Measurements from ENCODE around the gene MYH9. TPM values are rescaled to one million over a fixed set of nuclear protein-coding genes. Genes with fewer than 3 reads are reported as not detected.

MYH9 gene
- total RNA-seq, 2 experiments from 2014 or later: 112 to 223 TPM

DNA sequence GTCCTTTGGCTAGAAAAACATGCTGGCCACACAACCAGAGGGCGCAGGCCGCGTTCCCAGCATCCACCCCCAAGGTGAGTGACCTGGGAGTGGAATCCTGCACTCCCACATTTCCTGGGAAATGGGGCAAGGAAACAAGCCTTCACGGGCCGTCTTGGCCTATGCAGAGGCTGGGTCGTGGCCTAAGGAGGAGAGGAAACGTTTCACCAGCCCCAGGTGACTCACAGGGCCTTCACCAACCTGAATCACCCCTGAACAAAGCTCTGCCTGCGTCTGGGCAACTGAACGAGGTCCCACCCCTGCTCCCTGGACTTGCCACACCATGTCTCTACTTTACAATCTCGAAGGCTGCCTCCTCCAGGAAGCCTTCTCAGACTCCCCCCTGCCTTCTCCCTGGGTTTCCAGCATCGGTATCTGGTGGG, 13.2 kb downstream of the MYH9 start:
- TF ChIP-seq EZH2phosphoT487 (IDR thresholded peaks at IDR 0.05; ENCODE audit: borderline replicate concordance, low read depth, low read length): no peak
- TF ChIP-seq, protein P1, sequence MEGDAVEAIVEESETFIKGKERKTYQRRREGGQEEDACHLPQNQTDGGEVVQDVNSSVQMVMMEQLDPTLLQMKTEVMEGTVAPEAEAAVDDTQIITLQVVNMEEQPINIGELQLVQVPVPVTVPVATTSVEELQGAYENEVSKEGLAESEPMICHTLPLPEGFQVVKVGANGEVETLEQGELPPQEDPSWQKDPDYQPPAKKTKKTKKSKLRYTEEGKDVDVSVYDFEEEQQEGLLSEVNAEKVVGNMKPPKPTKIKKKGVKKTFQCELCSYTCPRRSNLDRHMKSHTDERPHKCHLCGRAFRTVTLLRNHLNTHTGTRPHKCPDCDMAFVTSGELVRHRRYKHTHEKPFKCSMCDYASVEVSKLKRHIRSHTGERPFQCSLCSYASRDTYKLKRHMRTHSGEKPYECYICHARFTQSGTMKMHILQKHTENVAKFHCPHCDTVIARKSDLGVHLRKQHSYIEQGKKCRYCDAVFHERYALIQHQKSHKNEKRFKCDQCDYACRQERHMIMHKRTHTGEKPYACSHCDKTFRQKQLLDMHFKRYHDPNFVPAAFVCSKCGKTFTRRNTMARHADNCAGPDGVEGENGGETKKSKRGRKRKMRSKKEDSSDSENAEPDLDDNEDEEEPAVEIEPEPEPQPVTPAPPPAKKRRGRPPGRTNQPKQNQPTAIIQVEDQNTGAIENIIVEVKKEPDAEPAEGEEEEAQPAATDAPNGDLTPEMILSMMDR (conservative IDR thresholded peaks at IDR 0.05; ENCODE audit: low read length): no peak
- no TSS peak for BruUV-seq (replicated peaks)
- H4K20me1 ChIP-seq (ENCODE audit: insufficient read depth, low read length): peaks cover 16% of the 10 kb centered on the region; the same call in 1 of the 2 replicates
- H3K4me1 ChIP-seq (ENCODE audit: insufficient read depth, low read length, poor library complexity, severe bottlenecking): peaks cover 71% of the 10 kb centered on the region
- DNase-seq (ENCODE audit: low spot score): no peak
- intact Hi-C loops (cut with micrococcal nuclease; ENCODE audit: unreplicated experiment): no loop called here
- no peaks in the 10 kb centered on the region for H3K9me2 ChIP-seq (ENCODE audit: insufficient read depth, low read length)
- no peak overlapping the region for H3K4me2 ChIP-seq (ENCODE audit: low read length)
- H3K4me3 ChIP-seq (ENCODE audit: low read depth, low read length, poor library complexity, severe bottlenecking): no peak overlapping the region
- H3K9me3 ChIP-seq (ENCODE audit: low read length): peaks cover 8% of the 10 kb centered on the region; the same call in 1 of the 2 replicates
- H2AFZ ChIP-seq (ENCODE audit: low read length): no peak overlapping the region
- H3K27ac ChIP-seq (ENCODE audit: low read depth, low read length, poor library complexity, severe bottlenecking): no peak overlapping the region
- ChIA-PET POLR2A (no interaction called here), CTCF (ENCODE audit: unreplicated experiment) (no interaction called here)
- H3K36me3 ChIP-seq (ENCODE audit: insufficient read depth, low read length): peaks cover 70% of the 10 kb centered on the region
- H3K79me2 ChIP-seq (ENCODE audit: insufficient read depth, low read depth, low read length): peaks cover 100% of the 10 kb centered on the region

GRCh38 chr22:36373258-36373579, 14.5 kb downstream of the MYH9 start:
- Histone ChIP-seq H3K9me2 (ENCODE audit: insufficient read depth, low read length) (no peaks in the 10 kb centered on the region), H3K4me3 (ENCODE audit: low read depth, low read length, poor library complexity, severe bottlenecking) (no peak overlapping the region), H3K79me2 (ENCODE audit: insufficient read depth, low read depth, low read length) (peaks cover 99% of the 10 kb centered on the region), H3K27ac (ENCODE audit: low read depth, low read length, poor library complexity, severe bottlenecking) (no peak overlapping the region), H3K4me1 (ENCODE audit: insufficient read depth, low read length, poor library complexity, severe bottlenecking) (peaks cover 72% of the 10 kb centered on the region), H4K20me1 (ENCODE audit: insufficient read depth, low read length) (peaks cover 16% of the 10 kb centered on the region; the same call in 1 of the 2 replicates), H3K36me3 (ENCODE audit: insufficient read depth, low read length) (peaks cover 59% of the 10 kb centered on the region), H3K9me3 (ENCODE audit: low read length) (peaks cover 5% of the 10 kb centered on the region; the same call in 1 of the 2 replicates), H3K4me2 (ENCODE audit: low read length) (no peak overlapping the region), H2AFZ (ENCODE audit: low read length) (no peak overlapping the region)
- ChIA-PET POLR2A (no interaction called here), CTCF (ENCODE audit: unreplicated experiment) (no interaction called here)
- BruUV-seq (replicated peaks): no TSS peak
- TF ChIP-seq, protein P1 (conservative IDR thresholded peaks at IDR 0.05; ENCODE audit: low read length): no peak
- no peak for TF ChIP-seq EZH2phosphoT487 (IDR thresholded peaks at IDR 0.05; ENCODE audit: borderline replicate concordance, low read depth, low read length)
- intact Hi-C loops (cut with micrococcal nuclease; ENCODE audit: unreplicated experiment): no loop called here
- no peak for DNase-seq (ENCODE audit: low spot score)

DNA sequence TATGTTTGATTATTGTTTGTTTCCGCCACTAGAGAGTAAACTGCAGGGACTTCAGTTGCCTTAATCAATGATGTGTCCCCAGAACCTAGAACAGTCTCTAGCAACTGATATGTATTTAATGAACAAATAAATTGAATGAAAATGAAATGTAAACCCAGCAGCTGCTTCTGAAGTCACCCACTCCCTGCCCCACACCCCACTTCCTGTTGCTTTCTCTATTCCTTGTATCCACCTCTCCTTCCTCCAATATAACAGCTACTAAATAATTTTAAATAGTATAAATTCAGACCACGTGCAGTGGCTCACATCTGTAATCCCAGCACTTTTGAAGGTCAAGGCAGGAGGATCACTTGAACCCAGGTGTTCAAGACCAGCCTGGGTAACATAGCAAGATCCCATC, 15.8 kb downstream of the MYH9 start:
- Histone ChIP-seq H3K9me2 (ENCODE audit: insufficient read depth, low read length) (no peaks in the 10 kb centered on the region), H3K4me1 (ENCODE audit: insufficient read depth, low read length, poor library complexity, severe bottlenecking) (peaks cover 61% of the 10 kb centered on the region), H3K4me2 (ENCODE audit: low read length) (no peak overlapping the region), H3K4me3 (ENCODE audit: low read depth, low read length, poor library complexity, severe bottlenecking) (no peak overlapping the region), H3K9me3 (ENCODE audit: low read length) (no peaks in the 10 kb centered on the region), H4K20me1 (ENCODE audit: insufficient read depth, low read length) (peaks cover 16% of the 10 kb centered on the region; the same call in 1 of the 2 replicates), H3K79me2 (ENCODE audit: insufficient read depth, low read depth, low read length) (peaks cover 99% of the 10 kb centered on the region), H3K36me3 (ENCODE audit: insufficient read depth, low read length) (peaks cover 57% of the 10 kb centered on the region), H2AFZ (ENCODE audit: low read length) (no peak overlapping the region), H3K27ac (ENCODE audit: low read depth, low read length, poor library complexity, severe bottlenecking) (no peak overlapping the region)
- BruUV-seq (replicated peaks): no TSS peak
- TF ChIP-seq EZH2phosphoT487 (IDR thresholded peaks at IDR 0.05; ENCODE audit: borderline replicate concordance, low read depth, low read length): no peak
- TF ChIP-seq, protein P1 (conservative IDR thresholded peaks at IDR 0.05; ENCODE audit: low read length): no peak
- POLR2A ChIA-PET: interaction anchor here (0.7 kb wide), 2 partner anchors 40 to 492 kb away, joined by 3 to 4 read pairs; no protein-coding TSS in a partner anchor
- intact Hi-C loops (cut with micrococcal nuclease; ENCODE audit: unreplicated experiment): no loop called here
- CTCF ChIA-PET (ENCODE audit: unreplicated experiment): no interaction called here
- DNase-seq (ENCODE audit: low spot score): no peak
